Kidney epithelial cell (primary cell): ENCODE measurements around the gene FRMPD2. TPM values are rescaled to one million over a fixed set of nuclear protein-coding genes. Genes with fewer than 3 reads are reported as not detected.

Experiments used
- DNase-seq: peaks from one replicate; pipeline ENCODE4 v3.0.0-alpha.2; 2010; ENCODE audit warnings: low read depth
- H3K27me3 ChIP-seq: 2 replicates; pipeline ENCODE4 v1.6.0; 2011; ENCODE audit warnings: low read length; ENCODE audit not compliant: control insufficient read depth, insufficient read depth
- H3K36me3 ChIP-seq: 2 replicates; pipeline ENCODE4 v1.5.1; 2011; ENCODE audit warnings: low read length; ENCODE audit not compliant: control insufficient read depth, insufficient read depth
- H3K4me3 ChIP-seq: 2 replicates; pipeline ENCODE4 v1.5.1; 2011; ENCODE audit warnings: low read depth, mild to moderate bottlenecking, control low read depth, low read length
- total RNA-seq: library from RNA; depleted of rRNA; stranded (reverse); fragments of >200 nt; gene quantifications from 2 replicates; pipeline ENCODE4 v1.2.3, GENCODE V29; 2015
- TF ChIP-seq, protein P1 (sequence below): IDR thresholded peaks from 2 replicates; pipeline ENCODE4 v1.5.1; 2011; ENCODE audit warnings: mild to moderate bottlenecking, moderate library complexity, low read length, control low read depth, inconsistent platforms; ENCODE audit not compliant: insufficient read depth, poor library complexity, severe bottlenecking

Gene FRMPD2
- total RNA-seq, 1 donor from 2014 or later: 0.42 TPM

DNA sequence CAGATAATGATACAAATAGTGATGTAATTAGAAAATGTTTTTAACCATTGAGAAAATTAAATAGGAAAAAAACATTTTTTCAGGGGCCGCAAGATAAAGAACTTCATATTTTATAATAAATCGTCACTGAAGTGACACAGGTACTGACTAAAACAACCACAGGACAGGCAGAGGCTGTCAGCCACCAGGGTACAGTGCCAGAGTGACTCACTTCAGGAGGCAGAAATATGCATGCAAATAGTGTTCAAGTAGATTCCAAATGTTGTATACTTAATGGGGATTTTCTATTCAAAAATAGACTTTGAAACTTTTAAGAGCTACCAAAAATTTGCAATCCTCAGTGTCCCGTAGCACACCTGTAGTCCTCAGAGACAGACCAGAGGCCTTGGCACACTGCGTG lies 68.6 kb downstream of the FRMPD2 start:
- no peak for DNase-seq
- Histone ChIP-seq H3K4me3 (no peak overlapping the region), H3K27me3 (peaks cover under 1% of the 10 kb centered on the region), H3K36me3 (no peaks in the 10 kb centered on the region)
- TF ChIP-seq, protein P1, sequence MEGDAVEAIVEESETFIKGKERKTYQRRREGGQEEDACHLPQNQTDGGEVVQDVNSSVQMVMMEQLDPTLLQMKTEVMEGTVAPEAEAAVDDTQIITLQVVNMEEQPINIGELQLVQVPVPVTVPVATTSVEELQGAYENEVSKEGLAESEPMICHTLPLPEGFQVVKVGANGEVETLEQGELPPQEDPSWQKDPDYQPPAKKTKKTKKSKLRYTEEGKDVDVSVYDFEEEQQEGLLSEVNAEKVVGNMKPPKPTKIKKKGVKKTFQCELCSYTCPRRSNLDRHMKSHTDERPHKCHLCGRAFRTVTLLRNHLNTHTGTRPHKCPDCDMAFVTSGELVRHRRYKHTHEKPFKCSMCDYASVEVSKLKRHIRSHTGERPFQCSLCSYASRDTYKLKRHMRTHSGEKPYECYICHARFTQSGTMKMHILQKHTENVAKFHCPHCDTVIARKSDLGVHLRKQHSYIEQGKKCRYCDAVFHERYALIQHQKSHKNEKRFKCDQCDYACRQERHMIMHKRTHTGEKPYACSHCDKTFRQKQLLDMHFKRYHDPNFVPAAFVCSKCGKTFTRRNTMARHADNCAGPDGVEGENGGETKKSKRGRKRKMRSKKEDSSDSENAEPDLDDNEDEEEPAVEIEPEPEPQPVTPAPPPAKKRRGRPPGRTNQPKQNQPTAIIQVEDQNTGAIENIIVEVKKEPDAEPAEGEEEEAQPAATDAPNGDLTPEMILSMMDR: no peak

GRCh38 chr10:48199580-48200377 lies 74.7 kb downstream of the FRMPD2 start:
- peak; percentile 26 for DNase-seq
- Histone ChIP-seq H3K27me3 (no peaks in the 10 kb centered on the region), H3K4me3 (no peak overlapping the region), H3K36me3 (no peaks in the 10 kb centered on the region)
- TF ChIP-seq, protein P1: no peak

DNA sequence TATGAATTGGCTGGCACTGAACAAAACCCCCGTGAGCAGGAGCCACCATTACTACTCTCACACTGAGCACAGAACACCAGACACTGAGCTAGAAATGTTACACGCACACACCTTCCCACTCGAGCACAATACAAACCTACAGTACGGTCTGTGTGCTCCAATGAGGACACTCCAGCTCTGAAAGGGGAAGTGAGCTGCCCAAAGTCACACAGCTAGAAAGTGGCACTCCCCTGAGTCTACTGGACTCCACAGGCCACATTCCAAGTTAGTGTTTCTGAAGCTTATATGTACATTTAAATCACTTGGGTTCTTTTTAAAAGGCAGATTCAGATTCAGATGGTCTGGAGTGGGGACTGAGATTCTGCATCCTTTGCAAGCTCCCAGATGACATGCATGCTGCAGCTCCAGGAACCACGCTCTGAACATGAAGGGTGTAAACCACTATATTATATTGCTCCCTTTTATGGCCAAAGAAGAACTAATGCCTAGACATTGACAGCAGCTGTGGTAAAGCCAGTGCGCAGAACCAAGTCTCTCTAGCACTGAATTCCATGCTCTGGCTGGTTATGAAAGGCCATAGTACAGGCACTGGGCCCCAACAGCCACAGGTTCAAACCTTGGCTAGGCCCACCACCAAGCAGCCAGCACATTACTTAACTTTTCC lies 77.1 kb downstream of the FRMPD2 start:
- no peaks in the 10 kb centered on the region for H3K36me3 ChIP-seq
- no peak overlapping the region for H3K4me3 ChIP-seq
- no peak for DNase-seq
- TF ChIP-seq, protein P1: no peak
- peaks cover 5% of the 10 kb centered on the region for H3K27me3 ChIP-seq

DNA sequence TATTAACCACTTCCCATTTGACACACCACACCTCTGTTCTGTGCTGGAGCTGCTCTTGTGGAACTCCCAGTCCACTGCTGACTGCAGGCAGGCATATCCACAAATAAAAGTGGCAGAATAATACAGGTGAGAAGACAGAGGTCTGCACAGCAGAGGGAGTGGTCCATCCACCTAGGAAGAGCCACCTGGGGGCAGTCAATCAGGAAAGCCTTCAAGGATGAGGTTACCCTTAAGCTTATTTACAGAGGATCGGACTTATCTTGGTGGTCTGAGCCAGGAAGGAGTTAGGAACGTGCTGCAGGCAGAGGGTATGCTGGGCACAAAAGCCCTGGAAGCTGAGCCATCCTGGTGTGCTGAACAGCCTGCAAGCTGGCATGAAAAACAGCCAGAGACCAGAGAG lies 78.7 kb downstream of the FRMPD2 start:
- Histone ChIP-seq H3K36me3 (no peaks in the 10 kb centered on the region), H3K27me3 (peaks cover 8% of the 10 kb centered on the region), H3K4me3 (no peak overlapping the region)
- TF ChIP-seq, protein P1: no peak
- no peak for DNase-seq

GRCh38 chr10:48194830-48195229 lies 79.7 kb downstream of the FRMPD2 start:
- peaks cover 8% of the 10 kb centered on the region for H3K27me3 ChIP-seq
- TF ChIP-seq, protein P1: no peak
- no peak overlapping the region for H3K4me3 ChIP-seq
- no peaks in the 10 kb centered on the region for H3K36me3 ChIP-seq
- DNase-seq: no peak
